MCF 10A (cell line): Measurements from ENCODE around the gene CLCNKB. TPM values are rescaled to one million over a fixed set of nuclear protein-coding genes. Genes with fewer than 3 reads are reported as not detected.

ENCODE experiments used
- BruUV-seq: library from RNA; stranded (reverse); fragments of 400-500 nt; replicated peaks from 2 replicates; lab custom pipeline; 2021; lab: Mats Ljungman, UMichigan
- CTCF ChIA-PET: fragments of 300-600 bp; sonication (Branson Sonifier 250); formaldehyde crosslinking; extraction: SDS; loops from one replicate; lab custom pipeline; 2021; ENCODE audit warnings: antibody characterized with exemption, inconsistent platforms; lab: Yijun Ruan, JAX
- POLR2A ChIA-PET: fragments of 300-600, 350-650 bp; sonication (Branson Sonifier 250); formaldehyde crosslinking; extraction: SDS; loops from one replicate; lab custom pipeline; 2020; ENCODE audit warnings: antibody characterized with exemption, inconsistent platforms; lab: Yijun Ruan, JAX
- DNase-seq: peaks from one replicate; pipeline ENCODE4 v3.0.0-alpha.2; 2018; ENCODE audit not compliant: unreplicated experiment
- H3K27ac Mint-ChIP-seq: one replicate; pipeline ENCODE4 v1.8.0; 2022; ENCODE audit warnings: mild to moderate bottlenecking, low read depth, mixed read lengths; ENCODE audit not compliant: unreplicated experiment
- H3K27me3 Mint-ChIP-seq: one replicate; pipeline ENCODE4 v1.8.0; 2022; ENCODE audit warnings: mixed read lengths; ENCODE audit not compliant: insufficient read depth, unreplicated experiment
- H3K36me3 Mint-ChIP-seq: one replicate; pipeline ENCODE4 v1.8.0; 2022; ENCODE audit warnings: mild to moderate bottlenecking, moderate library complexity, mixed read lengths; ENCODE audit not compliant: insufficient read depth, unreplicated experiment
- H3K4me1 Mint-ChIP-seq: one replicate; pipeline ENCODE4 v1.8.0; 2022; ENCODE audit warnings: mixed read lengths; ENCODE audit not compliant: insufficient read depth, unreplicated experiment
- H3K4me3 Mint-ChIP-seq: one replicate; pipeline ENCODE4 v1.8.0; 2022; ENCODE audit warnings: mild to moderate bottlenecking, moderate library complexity, mixed read lengths; ENCODE audit not compliant: unreplicated experiment
- H3K9me3 Mint-ChIP-seq: one replicate; pipeline ENCODE4 v1.8.0; 2022; ENCODE audit warnings: mixed read lengths; ENCODE audit not compliant: unreplicated experiment
- intact Hi-C: fragments of 100-400 bp; cut with micrococcal nuclease; formaldehyde crosslinking; loops from 2 replicates; pipeline ENCODE4 v1.14.1; 2022
- total RNA-seq: library from RNA; stranded (reverse); gene quantifications from 2 replicates; pipeline ENCODE4 v1.2.3, GENCODE V29; 2022
- TF ChIP-seq, protein P1 (sequence below): fragments of 200-600 bp; IDR thresholded peaks from one replicate; pipeline ENCODE4 v1.8.0; 2022; ENCODE audit warnings: antibody characterized with exemption, mild to moderate bottlenecking; ENCODE audit not compliant: unreplicated experiment

Gene CLCNKB
- total RNA-seq, 1 experiment from 2014 or later: not detected

DNA sequence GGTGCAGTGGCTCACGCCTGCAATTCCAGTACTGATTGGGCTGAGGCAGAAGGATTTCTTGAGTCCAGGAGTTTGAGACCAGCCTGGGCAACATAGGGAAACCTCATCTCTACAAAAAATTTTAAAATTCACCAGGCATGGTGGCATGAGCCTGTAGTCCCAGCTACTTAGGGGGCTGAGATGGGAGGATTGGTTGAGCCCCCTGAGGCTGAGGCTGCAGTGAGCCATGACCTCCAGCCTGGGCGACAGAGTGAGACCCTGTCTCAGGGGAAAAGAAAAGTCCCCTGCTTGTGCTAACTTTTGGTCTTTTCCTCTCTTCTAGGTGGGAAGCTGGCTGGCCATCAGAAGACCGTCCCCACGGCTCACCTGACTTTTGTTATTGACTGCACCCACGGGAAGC lies 38.0 kb upstream of the CLCNKB start:
- Mint-ChIP-seq H3K4me3 (no peak overlapping the region), H3K4me1 (peaks cover 15% of the 10 kb centered on the region), H3K27ac (no peak overlapping the region), H3K27me3 (no peaks in the 10 kb centered on the region), H3K36me3 (no peaks in the 10 kb centered on the region), H3K9me3 (no peaks in the 10 kb centered on the region)
- intact Hi-C loops: loop anchor here (10.0 kb wide), 2 partner anchors 239 to 359 kb away; partner anchors contain the start of gene SZRD1
- ChIA-PET POLR2A (interaction anchor here (0.9 to 1.0 kb wide), 2 partner anchors 29 to 381 kb away, joined by 3 to 4 read pairs; partner anchors contain the start of gene ZBTB17), CTCF (interaction anchor here (0.5 to 3.2 kb wide), 6 partner anchors 11 to 220 kb away, joined by 3 to 13 read pairs (median 5); no protein-coding TSS in a partner anchor)
- no TSS peak for BruUV-seq
- DNase-seq: no peak
- TF ChIP-seq, protein P1, sequence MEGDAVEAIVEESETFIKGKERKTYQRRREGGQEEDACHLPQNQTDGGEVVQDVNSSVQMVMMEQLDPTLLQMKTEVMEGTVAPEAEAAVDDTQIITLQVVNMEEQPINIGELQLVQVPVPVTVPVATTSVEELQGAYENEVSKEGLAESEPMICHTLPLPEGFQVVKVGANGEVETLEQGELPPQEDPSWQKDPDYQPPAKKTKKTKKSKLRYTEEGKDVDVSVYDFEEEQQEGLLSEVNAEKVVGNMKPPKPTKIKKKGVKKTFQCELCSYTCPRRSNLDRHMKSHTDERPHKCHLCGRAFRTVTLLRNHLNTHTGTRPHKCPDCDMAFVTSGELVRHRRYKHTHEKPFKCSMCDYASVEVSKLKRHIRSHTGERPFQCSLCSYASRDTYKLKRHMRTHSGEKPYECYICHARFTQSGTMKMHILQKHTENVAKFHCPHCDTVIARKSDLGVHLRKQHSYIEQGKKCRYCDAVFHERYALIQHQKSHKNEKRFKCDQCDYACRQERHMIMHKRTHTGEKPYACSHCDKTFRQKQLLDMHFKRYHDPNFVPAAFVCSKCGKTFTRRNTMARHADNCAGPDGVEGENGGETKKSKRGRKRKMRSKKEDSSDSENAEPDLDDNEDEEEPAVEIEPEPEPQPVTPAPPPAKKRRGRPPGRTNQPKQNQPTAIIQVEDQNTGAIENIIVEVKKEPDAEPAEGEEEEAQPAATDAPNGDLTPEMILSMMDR: no peak

DNA sequence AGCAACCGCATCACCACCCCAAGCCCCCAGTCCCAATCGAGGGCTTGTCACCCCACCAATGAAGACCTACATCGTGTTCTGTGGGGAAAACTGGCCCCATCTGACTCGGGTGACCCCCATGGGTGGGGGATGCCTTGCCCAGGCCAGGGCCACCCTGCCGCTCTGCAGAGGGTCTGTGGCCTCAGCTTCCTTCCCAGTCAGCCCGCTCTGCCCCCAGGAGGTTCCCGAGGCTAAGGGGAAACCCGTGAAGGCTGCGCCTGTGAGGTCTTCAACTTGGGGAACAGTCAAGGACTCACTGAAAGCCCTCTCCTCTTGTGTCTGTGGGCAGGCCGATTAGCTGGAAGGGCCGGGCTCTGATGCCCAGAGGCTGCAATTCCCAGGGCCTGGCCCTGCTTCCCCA lies 37.6 kb upstream of the CLCNKB start:
- H3K9me3 Mint-ChIP-seq: no peaks in the 10 kb centered on the region
- H3K4me1 Mint-ChIP-seq: peaks cover 15% of the 10 kb centered on the region
- H3K4me3 Mint-ChIP-seq: no peak overlapping the region
- no peaks in the 10 kb centered on the region for H3K27me3 Mint-ChIP-seq
- no peaks in the 10 kb centered on the region for H3K36me3 Mint-ChIP-seq
- intact Hi-C loops: loop anchor here (2.0 to 10.0 kb wide), 3 partner anchors 213 to 359 kb away; partner anchors contain the start of gene SZRD1
- DNase-seq: no peak
- no TSS peak for BruUV-seq
- POLR2A ChIA-PET: interaction anchor here (0.9 to 1.0 kb wide), 2 partner anchors 30 to 382 kb away, joined by 3 to 4 read pairs; partner anchors contain the start of gene ZBTB17
- CTCF ChIA-PET: interaction anchor here (0.6 to 3.2 kb wide), 6 partner anchors 11 to 645 kb away, joined by 3 to 13 read pairs (median 4); no protein-coding TSS in a partner anchor
- TF ChIP-seq, protein P1: no peak
- H3K27ac Mint-ChIP-seq: no peak overlapping the region

DNA sequence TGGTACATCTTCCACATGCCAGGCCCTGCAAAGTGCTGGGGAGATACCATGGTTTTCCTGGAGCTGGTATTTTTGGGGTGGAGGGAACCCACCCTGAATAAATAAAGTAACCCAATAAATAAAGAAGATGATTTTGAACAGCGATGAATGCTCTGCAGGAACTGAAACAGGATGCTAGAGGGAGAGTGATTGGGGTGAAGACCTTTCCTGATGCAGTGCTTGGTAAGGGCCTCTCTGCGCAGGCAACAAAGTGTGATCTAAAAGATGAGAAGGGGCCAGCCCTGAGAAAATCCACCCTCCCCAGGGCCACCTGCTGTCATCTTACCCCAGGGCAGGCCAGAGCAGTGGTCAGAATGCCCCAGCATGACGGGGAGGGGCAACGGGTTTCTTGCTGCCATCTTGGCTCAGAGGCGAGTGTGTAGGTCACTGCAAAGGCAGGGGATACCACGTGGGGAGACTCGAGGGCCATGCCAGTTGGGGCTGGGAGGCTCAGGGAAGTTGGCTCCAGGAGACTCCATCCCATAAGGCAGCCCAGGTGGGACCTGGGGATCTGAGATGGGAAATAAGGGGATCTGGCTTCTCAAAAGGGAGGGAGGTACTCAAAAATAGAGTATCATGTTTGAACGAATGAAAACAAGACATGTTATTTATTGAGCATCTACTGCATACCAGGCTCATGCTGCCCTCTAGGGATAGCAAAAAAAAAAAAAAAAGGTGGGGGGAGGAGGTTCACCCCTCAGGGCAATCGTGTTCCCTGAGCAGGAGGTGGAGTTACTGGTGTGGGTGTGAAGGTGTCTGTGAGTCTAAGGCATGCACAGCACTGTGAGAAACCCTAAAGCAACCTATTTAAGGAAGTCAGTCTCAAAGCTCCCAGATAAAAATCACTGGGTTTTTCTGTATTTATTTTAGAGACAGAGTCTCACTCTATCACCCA lies 36.8 kb upstream of the CLCNKB start:
- Mint-ChIP-seq H3K9me3 (no peaks in the 10 kb centered on the region), H3K4me3 (no peak overlapping the region), H3K4me1 (peaks cover 15% of the 10 kb centered on the region), H3K27me3 (no peaks in the 10 kb centered on the region), H3K27ac (no peak overlapping the region), H3K36me3 (no peaks in the 10 kb centered on the region)
- intact Hi-C loops: loop anchor here (1.0 to 10.0 kb wide), 4 partner anchors 192 to 358 kb away; partner anchors contain the start of gene SZRD1
- CTCF ChIA-PET: interaction anchor here (0.6 to 4.1 kb wide), 29 partner anchors 13 to 1230 kb away, joined by 3 to 45 read pairs (median 4); partner anchors contain the start of gene FAM131C
- TF ChIP-seq, protein P1: peak; percentile 29
- DNase-seq: peak; percentile 82
- POLR2A ChIA-PET: interaction anchor here (0.6 to 1.4 kb wide), 7 partner anchors 20 to 382 kb away, joined by 3 to 5 read pairs (median 3); partner anchors contain the start of gene SPEN
- no TSS peak for BruUV-seq
